Activated naive CD8-positive, alpha-beta T cell treated with anti-CD3 and anti-CD28 coated beads, Interleukin-2, amount 10 ng/mL, durations not matched to agents 7 days and 5 days (primary cell): Measurements from ENCODE around the gene SEMA5A. TPM values are rescaled to one million over a fixed set of nuclear protein-coding genes. Genes with fewer than 3 reads are reported as not detected.

Source experiments
- ATAC-seq: fragments of 150-1000 bp; cut with Tn5 transposase; one replicate; pipeline ENCODE4 v1.10.0; 2021; ENCODE audit warnings: low read depth, moderate library complexity
- POLR2A ChIA-PET: fragments of 350-600 bp; sonication (Branson Sonifier 250); formaldehyde crosslinking; loops from one replicate; lab custom pipeline; 2021; ENCODE audit warnings: antibody characterized with exemption; lab: Charles Lee
- DNase-seq: peaks from one replicate; pipeline ENCODE4 v3.0.0; 2021
- H3K27ac Mint-ChIP-seq: one replicate; pipeline ENCODE4 v1.8.0; 2022; ENCODE audit warnings: mild to moderate bottlenecking, mixed read lengths
- H3K27me3 Mint-ChIP-seq: one replicate; pipeline ENCODE4 v1.8.0; 2022; ENCODE audit warnings: mild to moderate bottlenecking, moderate library complexity, mixed read lengths
- H3K36me3 Mint-ChIP-seq: one replicate; pipeline ENCODE4 v1.8.0; 2021; ENCODE audit warnings: mild to moderate bottlenecking, mixed read lengths
- H3K4me1 Mint-ChIP-seq: one replicate; pipeline ENCODE4 v1.8.0; 2021; ENCODE audit warnings: mixed read lengths
- H3K4me3 Mint-ChIP-seq: one replicate; pipeline ENCODE4 v1.8.0; 2022; ENCODE audit warnings: mild to moderate bottlenecking, moderate library complexity, mixed read lengths
- H3K9me3 Mint-ChIP-seq: one replicate; pipeline ENCODE4 v1.8.0; 2021; ENCODE audit warnings: mixed read lengths
- total RNA-seq, 2 experiments: library from RNA; stranded (reverse); gene quantifications; one replicate each; pipeline ENCODE4 v1.2.3, GENCODE V29; 2021

SEMA5A gene
- total RNA-seq, 2 experiments from 2014 or later: 0.03 to 0.14 TPM

GRCh38 chr5:9445826-9446388 lies 100.0 kb downstream of the SEMA5A start:
- Mint-ChIP-seq H3K27me3 (no peaks in the 10 kb centered on the region), H3K4me1 (no peaks in the 10 kb centered on the region), H3K4me3 (no peak overlapping the region), H3K27ac (no peak overlapping the region), H3K36me3 (no peaks in the 10 kb centered on the region), H3K9me3 (peaks cover 5% of the 10 kb centered on the region)
- DNase-seq (no peak), ATAC-seq (no peak)
- POLR2A ChIA-PET: no interaction called here

- H3K4me1 Mint-ChIP-seq: no peaks in the 10 kb centered on the region
- no peaks in the 10 kb centered on the region for H3K27me3 Mint-ChIP-seq
- no peak for ATAC-seq
- H3K36me3 Mint-ChIP-seq: no peaks in the 10 kb centered on the region
- no peak overlapping the region for H3K4me3 Mint-ChIP-seq
- H3K27ac Mint-ChIP-seq: no peak overlapping the region
- peaks cover 5% of the 10 kb centered on the region for H3K9me3 Mint-ChIP-seq
- DNase-seq: no peak
- POLR2A ChIA-PET: no interaction called here
These were observed 101.5 kb downstream of the SEMA5A start for GRCh38 chr5:9444346-9444745.

GRCh38 chr5:9441610-9442009 lies 104.3 kb downstream of the SEMA5A start:
- DNase-seq (no peak), ATAC-seq (no peak)
- Mint-ChIP-seq H3K9me3 (peaks cover 5% of the 10 kb centered on the region), H3K36me3 (no peaks in the 10 kb centered on the region), H3K27me3 (no peaks in the 10 kb centered on the region), H3K27ac (no peak overlapping the region), H3K4me3 (no peak overlapping the region), H3K4me1 (no peaks in the 10 kb centered on the region)
- POLR2A ChIA-PET: no interaction called here

- Mint-ChIP-seq H3K4me1 (no peaks in the 10 kb centered on the region), H3K36me3 (no peaks in the 10 kb centered on the region), H3K9me3 (peaks cover 5% of the 10 kb centered on the region), H3K27me3 (no peaks in the 10 kb centered on the region), H3K4me3 (no peak overlapping the region), H3K27ac (no peak overlapping the region)
- DNase-seq (no peak), ATAC-seq (no peak)
- POLR2A ChIA-PET: no interaction called here
These were observed 105.4 kb downstream of the SEMA5A start for GRCh38 chr5:9440517-9440916.

- POLR2A ChIA-PET: no interaction called here
- no peak for DNase-seq
These were observed 106.2 kb downstream of the SEMA5A start for GRCh38 chr5:9439531-9440292.

GRCh38 chr5:9438596-9439354 lies 107.1 kb downstream of the SEMA5A start:
- Mint-ChIP-seq H3K4me3 (no peak overlapping the region), H3K27me3 (no peaks in the 10 kb centered on the region), H3K27ac (no peak overlapping the region), H3K36me3 (no peaks in the 10 kb centered on the region), H3K4me1 (no peaks in the 10 kb centered on the region), H3K9me3 (peaks cover 5% of the 10 kb centered on the region)
- DNase-seq (no peak), ATAC-seq (no peak)
- POLR2A ChIA-PET: no interaction called here

More at GRCh38 chr5:9439531-9440292, 106.2 kb downstream of the SEMA5A start:
- Mint-ChIP-seq H3K4me1 (no peaks in the 10 kb centered on the region), H3K27ac (no peak overlapping the region), H3K4me3 (no peak overlapping the region), H3K36me3 (no peaks in the 10 kb centered on the region), H3K27me3 (no peaks in the 10 kb centered on the region), H3K9me3 (peaks cover 5% of the 10 kb centered on the region)
- no peak for ATAC-seq

GRCh38 chr5:9437741-9438240 lies 108.1 kb downstream of the SEMA5A start:
- no peak overlapping the region for H3K4me3 Mint-ChIP-seq
- POLR2A ChIA-PET: no interaction called here
- no peaks in the 10 kb centered on the region for H3K36me3 Mint-ChIP-seq
- DNase-seq (no peak), ATAC-seq (no peak)
- H3K4me1 Mint-ChIP-seq: no peaks in the 10 kb centered on the region
- no peaks in the 10 kb centered on the region for H3K27me3 Mint-ChIP-seq
- H3K27ac Mint-ChIP-seq: no peak overlapping the region
- H3K9me3 Mint-ChIP-seq: peaks cover 5% of the 10 kb centered on the region

- Mint-ChIP-seq H3K4me1 (no peaks in the 10 kb centered on the region), H3K36me3 (no peaks in the 10 kb centered on the region), H3K4me3 (no peak overlapping the region), H3K9me3 (no peaks in the 10 kb centered on the region), H3K27me3 (no peaks in the 10 kb centered on the region), H3K27ac (no peak overlapping the region)
- POLR2A ChIA-PET: no interaction called here
- ATAC-seq (no peak), DNase-seq (no peak)
These were observed 114.2 kb downstream of the SEMA5A start for GRCh38 chr5:9431496-9432258.

- Mint-ChIP-seq H3K27me3 (no peaks in the 10 kb centered on the region), H3K9me3 (no peaks in the 10 kb centered on the region), H3K4me1 (no peaks in the 10 kb centered on the region), H3K36me3 (no peaks in the 10 kb centered on the region), H3K27ac (no peak overlapping the region), H3K4me3 (no peak overlapping the region)
- DNase-seq (no peak), ATAC-seq (no peak)
- POLR2A ChIA-PET: no interaction called here
These were observed 114.8 kb downstream of the SEMA5A start for GRCh38 chr5:9431151-9431495.

GRCh38 chr5:9430306-9430705 lies 115.6 kb downstream of the SEMA5A start:
- Mint-ChIP-seq H3K36me3 (no peaks in the 10 kb centered on the region), H3K4me1 (no peaks in the 10 kb centered on the region), H3K27me3 (no peaks in the 10 kb centered on the region), H3K9me3 (no peaks in the 10 kb centered on the region), H3K4me3 (no peak overlapping the region), H3K27ac (no peak overlapping the region)
- ATAC-seq (no peak), DNase-seq (no peak)
- POLR2A ChIA-PET: no interaction called here

- Mint-ChIP-seq H3K4me3 (no peak overlapping the region), H3K27me3 (no peaks in the 10 kb centered on the region), H3K27ac (no peak overlapping the region), H3K36me3 (no peaks in the 10 kb centered on the region), H3K4me1 (no peaks in the 10 kb centered on the region), H3K9me3 (no peaks in the 10 kb centered on the region)
- POLR2A ChIA-PET: no interaction called here
- no peak for DNase-seq
- no peak for ATAC-seq
These were observed 116.1 kb downstream of the SEMA5A start for GRCh38 chr5:9429691-9430215.

GRCh38 chr5:9428272-9428671 lies 117.6 kb downstream of the SEMA5A start:
- POLR2A ChIA-PET: no interaction called here
- Mint-ChIP-seq H3K27me3 (no peaks in the 10 kb centered on the region), H3K4me1 (no peaks in the 10 kb centered on the region), H3K36me3 (no peaks in the 10 kb centered on the region), H3K4me3 (no peak overlapping the region), H3K27ac (no peak overlapping the region), H3K9me3 (no peaks in the 10 kb centered on the region)
- ATAC-seq (no peak), DNase-seq (no peak)

GRCh38 chr5:9425710-9426109 lies 120.2 kb downstream of the SEMA5A start:
- ATAC-seq (no peak), DNase-seq (no peak)
- Mint-ChIP-seq H3K27ac (no peak overlapping the region), H3K4me3 (no peak overlapping the region), H3K36me3 (no peaks in the 10 kb centered on the region), H3K4me1 (no peaks in the 10 kb centered on the region), H3K9me3 (no peaks in the 10 kb centered on the region), H3K27me3 (no peaks in the 10 kb centered on the region)
- POLR2A ChIA-PET: no interaction called here
